ENCODE measurements around the gene GPAM.

Gene GPAM

DNA sequence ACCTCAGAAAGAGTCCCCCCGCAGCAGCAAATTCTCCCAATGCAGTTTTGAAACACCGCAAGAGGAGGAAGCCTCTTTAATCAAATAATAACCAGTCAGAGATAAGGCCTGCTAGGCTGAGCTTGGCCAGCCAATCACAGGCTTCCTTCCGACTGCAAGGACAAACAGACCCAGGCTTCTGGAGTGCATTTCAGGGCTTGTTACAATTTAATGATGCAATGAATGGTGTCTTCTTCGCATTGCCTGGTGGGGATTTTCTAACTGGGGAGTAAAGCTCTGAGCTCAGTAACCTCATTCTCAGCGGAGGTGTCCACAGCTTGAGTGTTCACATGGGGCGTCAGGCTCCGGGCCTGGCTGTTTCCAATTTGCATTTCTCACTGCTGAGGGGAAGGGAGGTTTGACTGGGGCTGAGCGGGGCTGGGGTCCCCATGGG, 31.8 kb upstream of the GPAM start:
- no peaks in the 10 kb centered on the region for H3K27me3 ChIP-seq (ENCODE audit: control insufficient read depth, insufficient read depth, low read length, poor library complexity, severe bottlenecking)
- WGBS, 2 experiments, result 91% methylated on average over 8 of the region's 8 CpGs
- no peaks in the 10 kb centered on the region for H3K9me3 ChIP-seq (ENCODE audit: control insufficient read depth, low read length)
- H3K27ac ChIP-seq (ENCODE audit: insufficient read depth, low read depth, low read length, poor library complexity, severe bottlenecking), result no peak overlapping the region
- peaks cover 10% of the 10 kb centered on the region for H3K4me1 ChIP-seq (ENCODE audit: control insufficient read depth, insufficient read depth, low read length)
- H3K4me3 ChIP-seq (ENCODE audit: insufficient read depth, low read depth, low read length), result no peak overlapping the region
- no peaks in the 10 kb centered on the region for H3K36me3 ChIP-seq (ENCODE audit: control insufficient read depth, insufficient read depth, low read length)

DNA sequence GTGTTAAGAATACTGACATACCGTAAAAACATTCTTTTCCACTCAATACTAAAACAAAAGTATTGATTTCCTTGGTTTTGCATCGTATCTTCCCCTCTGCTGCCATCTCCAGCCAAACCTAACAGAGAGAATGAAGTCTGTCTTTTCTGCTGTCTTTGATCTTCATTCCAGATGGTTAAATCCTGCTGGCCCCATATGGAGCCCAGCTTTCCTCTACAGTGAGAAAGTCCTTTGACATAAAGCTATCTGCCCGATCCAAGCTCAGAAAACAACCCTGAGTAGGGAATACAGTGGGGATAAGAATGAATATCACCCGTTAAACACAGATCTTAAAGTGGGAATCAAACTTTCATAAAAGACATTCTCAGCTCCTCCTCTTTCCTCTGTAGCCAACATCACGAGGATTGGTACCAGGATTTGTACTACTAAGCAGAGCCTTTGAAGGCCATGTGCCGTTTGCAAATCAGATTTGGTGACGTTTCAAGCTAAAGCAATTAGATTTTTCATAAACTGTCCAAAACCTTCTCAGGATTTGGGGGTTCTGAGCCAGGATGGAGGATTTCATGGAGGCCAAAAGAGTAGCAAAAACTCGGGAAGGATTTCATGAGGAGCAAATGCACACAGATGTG, 30.8 kb upstream of the GPAM start:
- H3K4me1 ChIP-seq (ENCODE audit: control insufficient read depth, insufficient read depth, low read length), result peaks cover 10% of the 10 kb centered on the region
- no peaks in the 10 kb centered on the region for H3K27me3 ChIP-seq (ENCODE audit: control insufficient read depth, insufficient read depth, low read length, poor library complexity, severe bottlenecking)
- no peaks in the 10 kb centered on the region for H3K9me3 ChIP-seq (ENCODE audit: control insufficient read depth, low read length)
- H3K4me3 ChIP-seq (ENCODE audit: insufficient read depth, low read depth, low read length), result no peak overlapping the region
- WGBS, 2 experiments, result 83 to 88% methylated on average over 8 of the region's 8 CpGs
- no peaks in the 10 kb centered on the region for H3K36me3 ChIP-seq (ENCODE audit: control insufficient read depth, insufficient read depth, low read length)
- no peak overlapping the region for H3K27ac ChIP-seq (ENCODE audit: insufficient read depth, low read depth, low read length, poor library complexity, severe bottlenecking)

DNA sequence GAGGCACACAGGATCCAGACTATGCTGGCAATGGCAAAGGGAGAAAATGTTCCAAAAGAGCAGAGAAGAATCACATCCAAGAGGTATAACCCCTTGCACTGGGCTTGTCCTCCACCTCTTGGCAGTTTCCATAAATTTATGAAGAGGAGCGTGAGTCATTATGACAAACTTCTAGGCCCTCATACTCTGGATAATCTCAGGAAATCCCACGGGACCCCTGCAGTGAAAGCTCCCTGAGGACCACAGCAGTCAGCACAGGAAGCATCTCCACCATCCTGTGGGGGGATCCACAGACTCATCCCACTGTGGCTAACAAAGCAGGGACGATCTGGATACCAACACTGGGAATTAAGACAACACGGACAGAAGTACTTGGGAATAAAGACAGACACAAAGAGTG, 30.3 kb upstream of the GPAM start:
- H3K9me3 ChIP-seq (ENCODE audit: control insufficient read depth, low read length), result no peaks in the 10 kb centered on the region
- H3K4me1 ChIP-seq (ENCODE audit: control insufficient read depth, insufficient read depth, low read length), result peaks cover 10% of the 10 kb centered on the region
- H3K4me3 ChIP-seq (ENCODE audit: insufficient read depth, low read depth, low read length), result no peak overlapping the region
- H3K36me3 ChIP-seq (ENCODE audit: control insufficient read depth, insufficient read depth, low read length), result no peaks in the 10 kb centered on the region
- no peaks in the 10 kb centered on the region for H3K27me3 ChIP-seq (ENCODE audit: control insufficient read depth, insufficient read depth, low read length, poor library complexity, severe bottlenecking)
- H3K27ac ChIP-seq (ENCODE audit: insufficient read depth, low read depth, low read length, poor library complexity, severe bottlenecking), result no peak overlapping the region
- WGBS, 2 experiments, result 88 to 92% methylated on average over 4 of the region's 4 CpGs

DNA sequence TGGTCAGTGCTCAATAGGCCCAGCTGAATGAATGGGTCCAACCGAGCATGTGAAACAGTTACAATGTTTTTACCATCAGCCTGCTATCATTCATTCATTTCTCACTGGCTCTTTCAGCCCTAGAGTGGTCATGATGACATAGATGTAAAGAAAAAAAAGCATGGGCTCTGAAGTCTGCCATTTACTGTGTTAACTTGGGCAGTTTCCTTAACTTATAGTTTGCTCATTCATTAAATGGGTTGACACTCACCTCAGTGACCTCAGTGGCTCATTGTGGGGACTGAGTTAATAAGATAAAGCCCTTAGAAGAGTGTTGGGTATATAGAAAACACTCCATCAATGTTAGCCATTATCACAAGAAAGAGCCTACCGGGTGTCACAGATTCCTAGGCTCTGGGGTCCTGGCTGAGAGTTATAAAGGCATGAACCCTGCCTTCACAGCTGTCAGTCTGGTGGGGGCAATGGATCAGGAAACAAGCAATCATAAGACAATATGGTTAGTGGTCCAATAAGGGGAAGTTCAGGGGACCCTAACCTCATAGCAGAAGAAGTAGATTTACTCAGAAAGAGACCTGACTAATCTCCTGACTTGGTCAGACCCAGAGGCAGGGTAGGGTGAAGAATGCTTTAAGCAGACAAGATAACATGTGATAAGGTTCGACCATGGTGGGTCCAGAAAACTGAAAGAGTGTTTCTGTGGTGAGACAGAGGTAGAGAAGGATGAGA, 29.7 kb upstream of the GPAM start:
- WGBS, 2 experiments, result 60 to 74% methylated on average over 3 of the region's 3 CpGs
- Histone ChIP-seq H3K9me3 (ENCODE audit: control insufficient read depth, low read length) (no peaks in the 10 kb centered on the region), H3K4me3 (ENCODE audit: insufficient read depth, low read depth, low read length) (no peak overlapping the region), H3K27ac (ENCODE audit: insufficient read depth, low read depth, low read length, poor library complexity, severe bottlenecking) (no peak overlapping the region), H3K36me3 (ENCODE audit: control insufficient read depth, insufficient read depth, low read length) (no peaks in the 10 kb centered on the region), H3K4me1 (ENCODE audit: control insufficient read depth, insufficient read depth, low read length) (peaks cover 10% of the 10 kb centered on the region), H3K27me3 (ENCODE audit: control insufficient read depth, insufficient read depth, low read length, poor library complexity, severe bottlenecking) (no peaks in the 10 kb centered on the region)

DNA sequence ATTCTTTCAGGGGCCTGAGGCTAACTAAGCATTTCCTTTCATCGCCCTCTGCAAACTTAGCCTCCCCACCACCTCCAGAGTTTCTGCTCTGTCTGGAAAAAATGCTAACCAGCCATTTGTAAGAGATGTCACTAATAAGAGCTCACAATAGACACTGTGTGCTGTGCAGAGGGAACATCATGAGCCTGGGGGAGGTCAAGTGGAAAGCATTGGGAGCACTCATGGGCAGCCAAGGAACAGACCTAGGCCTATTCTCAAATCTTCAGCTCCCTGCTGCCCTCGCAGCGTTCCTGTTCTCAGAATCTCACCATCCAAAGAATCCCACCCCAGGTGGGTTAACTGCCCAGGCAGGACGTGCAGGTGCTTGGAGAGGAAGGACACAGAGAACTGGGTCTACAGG, 27.1 kb upstream of the GPAM start:
- Histone ChIP-seq H3K4me3 (ENCODE audit: insufficient read depth, low read depth, low read length) (no peak overlapping the region), H3K36me3 (ENCODE audit: control insufficient read depth, insufficient read depth, low read length) (no peaks in the 10 kb centered on the region), H3K9me3 (ENCODE audit: control insufficient read depth, low read length) (no peaks in the 10 kb centered on the region), H3K27ac (ENCODE audit: insufficient read depth, low read depth, low read length, poor library complexity, severe bottlenecking) (no peak overlapping the region), H3K27me3 (ENCODE audit: control insufficient read depth, insufficient read depth, low read length, poor library complexity, severe bottlenecking) (no peaks in the 10 kb centered on the region), H3K4me1 (ENCODE audit: control insufficient read depth, insufficient read depth, low read length) (peaks cover 10% of the 10 kb centered on the region)
- WGBS, 2 experiments, result 83 to 95% methylated on average over 4 of the region's 4 CpGs

DNA sequence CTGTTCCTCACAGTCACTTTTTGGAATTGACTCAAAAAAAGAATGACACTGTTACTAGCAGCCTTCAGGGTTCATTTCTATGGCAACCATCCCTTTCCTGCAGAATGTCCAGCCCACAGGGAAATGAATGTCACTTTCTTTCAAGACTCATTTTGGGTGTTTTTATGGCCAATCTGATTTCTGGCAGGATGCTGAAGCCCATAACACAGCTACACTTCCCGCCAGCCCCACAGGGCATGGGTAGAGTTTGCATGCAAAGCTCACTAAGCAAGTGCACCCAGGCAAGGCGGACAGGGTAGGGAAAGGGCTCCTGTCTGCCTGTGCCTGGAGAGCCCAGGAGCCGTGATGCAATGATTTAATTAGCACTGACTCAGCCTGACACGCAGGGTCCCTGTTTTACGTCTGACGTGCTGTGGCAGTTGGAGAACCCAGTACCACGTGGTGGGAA, 26.1 kb upstream of the GPAM start:
- WGBS, 2 experiments, result 87 to 88% methylated on average over 7 of the region's 7 CpGs
- Histone ChIP-seq H3K4me3 (ENCODE audit: insufficient read depth, low read depth, low read length) (no peak overlapping the region), H3K9me3 (ENCODE audit: control insufficient read depth, low read length) (no peaks in the 10 kb centered on the region), H3K27me3 (ENCODE audit: control insufficient read depth, insufficient read depth, low read length, poor library complexity, severe bottlenecking) (no peaks in the 10 kb centered on the region), H3K36me3 (ENCODE audit: control insufficient read depth, insufficient read depth, low read length) (no peaks in the 10 kb centered on the region), H3K4me1 (ENCODE audit: control insufficient read depth, insufficient read depth, low read length) (peaks cover 7% of the 10 kb centered on the region), H3K27ac (ENCODE audit: insufficient read depth, low read depth, low read length, poor library complexity, severe bottlenecking) (no peak overlapping the region)

DNA sequence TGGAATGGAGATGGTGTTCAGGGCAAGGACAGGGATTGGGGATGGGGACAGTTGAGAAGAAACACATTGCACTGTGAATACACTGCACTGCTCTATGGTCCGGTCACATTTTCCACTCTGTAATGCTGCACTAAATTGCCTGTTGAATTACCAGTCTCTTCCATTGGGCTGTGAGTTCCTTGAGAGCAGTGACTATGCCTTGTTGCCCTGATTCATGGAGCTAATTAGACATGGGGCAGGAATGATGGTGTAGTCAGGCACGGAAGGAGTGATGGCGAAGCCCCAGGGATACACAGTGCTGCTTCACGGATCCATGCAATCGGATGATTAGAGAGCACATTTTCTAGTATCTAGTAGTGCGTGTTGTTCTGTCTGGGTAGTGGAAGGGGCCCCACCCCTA, 25.4 kb upstream of the GPAM start:
- Histone ChIP-seq H3K36me3 (ENCODE audit: control insufficient read depth, insufficient read depth, low read length) (no peaks in the 10 kb centered on the region), H3K4me3 (ENCODE audit: insufficient read depth, low read depth, low read length) (no peak overlapping the region), H3K27ac (ENCODE audit: insufficient read depth, low read depth, low read length, poor library complexity, severe bottlenecking) (no peak overlapping the region), H3K9me3 (ENCODE audit: control insufficient read depth, low read length) (no peaks in the 10 kb centered on the region), H3K4me1 (ENCODE audit: control insufficient read depth, insufficient read depth, low read length) (no peaks in the 10 kb centered on the region), H3K27me3 (ENCODE audit: control insufficient read depth, insufficient read depth, low read length, poor library complexity, severe bottlenecking) (no peaks in the 10 kb centered on the region)
- WGBS, 2 experiments, result 93 to 97% methylated on average over 5 to 6 of the region's 6 CpGs

DNA sequence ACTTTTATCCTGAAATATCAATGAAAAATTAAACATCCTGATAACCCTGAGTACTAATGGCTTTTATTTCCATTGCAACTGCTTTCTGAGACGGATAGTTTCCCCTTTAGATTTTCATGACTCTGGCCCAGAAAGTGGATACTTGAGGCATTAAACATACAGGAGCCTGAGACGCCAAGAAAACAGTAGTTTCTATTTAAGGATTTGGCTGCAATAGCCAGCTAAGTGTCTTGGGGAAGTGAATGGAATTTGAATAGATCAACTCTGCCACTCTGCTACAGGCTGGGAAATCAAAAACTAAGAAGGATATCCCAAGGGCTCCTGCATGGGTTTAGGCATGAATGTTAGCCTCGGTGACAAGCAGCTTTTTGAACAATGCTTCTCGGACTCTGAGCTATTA, 24.7 kb upstream of the GPAM start:
- H3K27ac ChIP-seq (ENCODE audit: insufficient read depth, low read depth, low read length, poor library complexity, severe bottlenecking), result no peak overlapping the region

DNA sequence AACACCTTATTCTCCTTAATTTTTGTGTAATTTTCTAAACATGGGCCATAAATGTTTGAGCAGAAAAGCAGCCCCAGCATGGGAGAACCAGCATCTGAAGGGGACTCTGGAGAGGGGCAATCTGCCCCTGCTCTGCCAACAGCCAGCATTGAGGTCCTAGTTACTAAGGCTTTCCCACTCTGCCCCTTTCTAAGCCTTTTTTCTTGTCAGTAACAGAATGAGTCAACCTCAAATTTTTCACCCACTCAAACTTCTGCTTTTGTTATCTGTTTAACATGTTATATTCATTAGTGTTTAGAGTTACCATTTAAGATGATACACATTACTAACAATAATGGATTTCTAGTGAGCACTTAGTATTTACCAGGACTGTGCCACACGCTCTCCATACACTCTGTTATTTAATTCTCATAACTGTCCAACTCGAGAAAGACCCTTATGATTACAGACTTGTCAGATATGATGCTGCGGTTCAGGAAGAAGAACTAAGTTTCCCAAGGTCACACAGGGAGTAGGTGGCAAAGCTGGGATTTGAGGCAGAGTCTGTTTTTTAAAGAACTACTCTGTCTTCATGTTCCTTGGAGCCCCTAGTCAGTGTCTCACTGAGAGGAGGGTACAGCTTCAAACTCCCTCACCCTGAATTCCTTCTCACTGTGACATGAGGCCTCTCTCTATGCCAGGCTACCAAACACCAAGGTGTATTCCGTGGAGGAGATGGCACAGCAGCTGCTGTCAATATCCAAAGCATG, 19.9 kb upstream of the GPAM start:
- Histone ChIP-seq H3K4me3 (ENCODE audit: insufficient read depth, low read depth, low read length) (no peak overlapping the region), H3K27ac (ENCODE audit: insufficient read depth, low read depth, low read length, poor library complexity, severe bottlenecking) (no peak overlapping the region)
- 80 to 84% methylated on average over 4 of the region's 4 CpGs for whole genome bisulfite sequencing, 2 experiments

More for the DNA sequence above, 24.7 kb upstream of the GPAM start:
- WGBS, 2 experiments, result 95% methylated on average over 4 of the region's 4 CpGs
- H3K4me3 ChIP-seq (ENCODE audit: insufficient read depth, low read depth, low read length), result no peak overlapping the region
- no peaks in the 10 kb centered on the region for H3K36me3 ChIP-seq (ENCODE audit: control insufficient read depth, insufficient read depth, low read length)
- no peaks in the 10 kb centered on the region for H3K9me3 ChIP-seq (ENCODE audit: control insufficient read depth, low read length)
- H3K4me1 ChIP-seq (ENCODE audit: control insufficient read depth, insufficient read depth, low read length), result no peaks in the 10 kb centered on the region
- H3K27me3 ChIP-seq (ENCODE audit: control insufficient read depth, insufficient read depth, low read length, poor library complexity, severe bottlenecking), result no peaks in the 10 kb centered on the region

DNA sequence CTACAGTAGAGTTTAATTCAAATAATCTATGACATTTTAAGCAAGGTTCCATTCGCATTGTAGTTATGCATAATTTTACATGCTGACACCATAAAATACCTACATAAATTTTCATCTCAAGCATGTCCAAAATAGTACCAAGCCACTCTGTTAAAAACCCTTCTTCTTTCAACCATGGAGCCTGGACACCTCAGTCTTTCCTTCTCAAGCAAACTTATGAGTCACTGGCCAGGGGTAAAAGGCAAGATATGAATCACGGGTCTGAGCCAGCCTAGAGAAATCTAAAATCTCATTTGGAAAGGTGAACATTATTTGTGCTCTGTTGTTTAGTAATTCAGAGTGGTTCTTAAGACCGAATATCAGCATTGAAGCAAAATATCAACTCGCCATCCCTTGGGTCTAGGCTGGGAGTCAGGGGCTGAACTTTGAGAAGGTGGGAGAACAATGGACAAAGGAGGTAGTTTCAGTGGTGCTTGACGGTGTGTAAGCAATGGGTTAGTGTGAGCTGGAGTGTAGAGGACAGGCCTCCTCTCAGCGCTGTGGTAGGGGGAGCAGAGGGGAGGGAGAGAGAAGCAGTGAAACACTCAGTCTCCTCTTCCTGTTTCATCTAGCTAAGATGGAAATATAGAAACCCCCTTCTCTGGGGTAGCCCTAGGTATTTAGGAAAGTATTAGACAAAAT, 19.1 kb upstream of the GPAM start:
- no peaks in the 10 kb centered on the region for H3K36me3 ChIP-seq (ENCODE audit: control insufficient read depth, insufficient read depth, low read length)
- no peak overlapping the region for H3K27ac ChIP-seq (ENCODE audit: insufficient read depth, low read depth, low read length, poor library complexity, severe bottlenecking)
- H3K9me3 ChIP-seq (ENCODE audit: control insufficient read depth, low read length), result no peaks in the 10 kb centered on the region
- no peaks in the 10 kb centered on the region for H3K4me1 ChIP-seq (ENCODE audit: control insufficient read depth, insufficient read depth, low read length)
- no peak overlapping the region for H3K4me3 ChIP-seq (ENCODE audit: insufficient read depth, low read depth, low read length)
- 87 to 88% methylated on average over 6 of the region's 6 CpGs for WGBS, 2 experiments
- no peaks in the 10 kb centered on the region for H3K27me3 ChIP-seq (ENCODE audit: control insufficient read depth, insufficient read depth, low read length, poor library complexity, severe bottlenecking)

More for the DNA sequence above, 19.9 kb upstream of the GPAM start:
- Histone ChIP-seq H3K27me3 (ENCODE audit: control insufficient read depth, insufficient read depth, low read length, poor library complexity, severe bottlenecking) (no peaks in the 10 kb centered on the region), H3K36me3 (ENCODE audit: control insufficient read depth, insufficient read depth, low read length) (no peaks in the 10 kb centered on the region), H3K9me3 (ENCODE audit: control insufficient read depth, low read length) (no peaks in the 10 kb centered on the region), H3K4me1 (ENCODE audit: control insufficient read depth, insufficient read depth, low read length) (no peaks in the 10 kb centered on the region)
